SK-N-SH (cell line): ENCODE measurements around the gene TIMELESS. TPM values are rescaled to one million over a fixed set of nuclear protein-coding genes. Genes with fewer than 3 reads are reported as not detected.
"Not testable (repeated sequence)": the region's sequence is repeated elsewhere in the genome, so short reads cannot be mapped to it uniquely, and the experiment has no call there.

ENCODE experiments used
- CTCF ChIA-PET: fragments of 300-600, 350-600 bp; formaldehyde crosslinking; extraction: SDS; loops from one replicate; lab custom pipeline; 2021; lab: Yijun Ruan, JAX
- POLR2A ChIA-PET: fragments of 350-600 bp; sonication (Branson Sonifier 250); formaldehyde crosslinking; extraction: SDS; loops from one replicate; lab custom pipeline; 2020; ENCODE audit warnings: antibody characterized with exemption, inconsistent platforms; lab: Yijun Ruan, JAX
- DNase-seq: peaks from one replicate; pipeline ENCODE4 v3.0.0; 2012
- H2AFZ ChIP-seq: fragments of 200-600 bp; sonication (generic); 2 replicates; pipeline ENCODE4 v1.8.1; 2016; ENCODE audit warnings: antibody characterized with exemption, mild to moderate bottlenecking, low read depth
- H3F3A ChIP-seq: fragments of 200-600 bp; sonication (generic); replicated peaks from 2 replicates; pipeline ENCODE3; 2016; ENCODE audit warnings: antibody characterized with exemption, mild to moderate bottlenecking; ENCODE audit not compliant: insufficient read depth
- H3K27ac ChIP-seq, 2 experiments: fragments of 200-500 bp in 1 of 2; fragments of 200-600 bp in 1 of 2; sonication (Bioruptor generic) in 1 of 2; sonication (generic), shearing (Covaris generic) in 1 of 2; 2 replicates each; pipeline versions ENCODE4 v1.5.1 to v1.6.1; 2014 to 2016; ENCODE audit warnings: low read depth in 2 of 2, inconsistent platforms in 1 of 2, low read length in 1 of 2, mild to moderate bottlenecking in 1 of 2, mixed read lengths in 1 of 2
- H3K27me3 ChIP-seq: fragments of 200-600 bp; sonication (generic), shearing (Covaris generic); 2 replicates; pipeline ENCODE4 v1.6.1; 2016; ENCODE audit warnings: mixed run types; ENCODE audit not compliant: insufficient read depth
- H3K36me3 ChIP-seq, 2 experiments: fragments of 200-500 bp in 1 of 2; fragments of 200-600 bp in 1 of 2; sonication (Bioruptor generic) in 1 of 2; sonication (generic) in 1 of 2; replicated peaks in 1 of 2; 2 replicates each; pipeline versions ENCODE3 to v1.5.1; 2014 to 2016; ENCODE audit warnings: low read length in 1 of 2, mild to moderate bottlenecking in 1 of 2; ENCODE audit not compliant: insufficient read depth in 2 of 2, control insufficient read depth in 1 of 2
- H3K4me1 ChIP-seq, 2 experiments: fragments of 200-500 bp in 1 of 2; fragments of 200-600 bp in 1 of 2; sonication (Bioruptor generic) in 1 of 2; sonication (generic), shearing (Covaris generic) in 1 of 2; 2 replicates each; pipeline versions ENCODE4 v1.5.1 to v1.6.1; 2014 to 2016; ENCODE audit warnings: low read depth in 1 of 2, low read length in 1 of 2, mixed run types in 1 of 2; ENCODE audit not compliant: insufficient read depth in 2 of 2, control insufficient read depth in 1 of 2
- H3K4me2 ChIP-seq: fragments of 200-600 bp; sonication (generic), shearing (Covaris generic); 2 replicates; pipeline ENCODE4 v1.6.1; 2017; ENCODE audit warnings: mixed run types
- H3K4me3 ChIP-seq, 2 experiments: fragments of 200-500 bp in 1 of 2; fragments of 200-600 bp in 1 of 2; sonication (Bioruptor generic) in 1 of 2; sonication (generic), shearing (Covaris generic) in 1 of 2; 2 replicates each; pipeline versions ENCODE4 v1.5.1 to v1.8.1; 2014 to 2016; ENCODE audit warnings: low read depth in 2 of 2, inconsistent platforms in 1 of 2, low read length in 1 of 2, mild to moderate bottlenecking in 1 of 2, mixed read lengths in 1 of 2, moderate library complexity in 1 of 2
- H3K79me2 ChIP-seq: fragments of 200-600 bp; sonication (generic); 2 replicates; pipeline ENCODE4 v1.8.1; 2017; ENCODE audit warnings: mild to moderate bottlenecking; ENCODE audit not compliant: insufficient read depth
- H3K9ac ChIP-seq: fragments of 200-600 bp; sonication (generic); 2 replicates; pipeline ENCODE4 v1.6.1; 2017; ENCODE audit warnings: mixed run types
- H3K9me2 ChIP-seq: fragments of 200-600 bp; sonication (generic); 2 replicates; pipeline ENCODE4 v1.6.1; 2017; ENCODE audit warnings: mixed run types
- H3K9me3 ChIP-seq: fragments of 200-600 bp; sonication (generic); 2 replicates; pipeline ENCODE4 v1.6.1; 2017; ENCODE audit warnings: mixed run types, mild to moderate bottlenecking, moderate library complexity
- H4K20me1 ChIP-seq: fragments of 200-600 bp; sonication (generic); 2 replicates; pipeline ENCODE4 v1.6.1; 2017; ENCODE audit warnings: mild to moderate bottlenecking, mixed run types; ENCODE audit not compliant: insufficient read depth
- CHD2 ChIP-seq: fragments of 150-350 bp; IDR thresholded peaks from 2 replicates; pipeline ENCODE4 v1.6.1; 2018; ENCODE audit warnings: low read length; ENCODE audit not compliant: partially characterized antibody
- ELF1 ChIP-seq: IDR thresholded peaks from 2 replicates; pipeline ENCODE4 v1.4.0; 2012
- FOSL2 ChIP-seq: IDR thresholded peaks from 2 replicates; pipeline ENCODE4 v1.4.0; 2012; ENCODE audit warnings: low read depth, mild to moderate bottlenecking, moderate library complexity, borderline replicate concordance
- GABPA ChIP-seq: IDR thresholded peaks from 2 replicates; pipeline ENCODE4 v1.4.0; 2012; ENCODE audit warnings: low read depth, mild to moderate bottlenecking
- JUND ChIP-seq: IDR thresholded peaks from 2 replicates; pipeline ENCODE4 v1.4.0; 2012
- MAX ChIP-seq: IDR thresholded peaks from 2 replicates; pipeline ENCODE4 v1.4.0; 2012; ENCODE audit warnings: low read depth
- MXI1 ChIP-seq: IDR thresholded peaks from 2 replicates; pipeline ENCODE4 v1.6.1; 2012; ENCODE audit warnings: mild to moderate bottlenecking, low read depth, low read length, improper control_type of control experiment
- NRF1 ChIP-seq: IDR thresholded peaks from 2 replicates; pipeline ENCODE4 v1.6.1; 2012; ENCODE audit warnings: low read depth, mild to moderate bottlenecking, low read length
- POLR2AphosphoS5 ChIP-seq: IDR thresholded peaks from 2 replicates; pipeline ENCODE4 v1.6.1; 2012; ENCODE audit warnings: low read depth, low read length
- REST ChIP-seq: IDR thresholded peaks from 2 replicates; pipeline ENCODE4 v1.6.1; 2012; ENCODE audit warnings: mild to moderate bottlenecking, low read depth, low read length, moderate library complexity
- SIN3A ChIP-seq: IDR thresholded peaks from 2 replicates; pipeline ENCODE4 v1.6.1; 2012; ENCODE audit warnings: low read depth, mild to moderate bottlenecking, low read length, moderate library complexity, borderline replicate concordance
- TAF1 ChIP-seq: IDR thresholded peaks from 2 replicates; pipeline ENCODE4 v1.6.1; 2012; ENCODE audit warnings: low read depth, mild to moderate bottlenecking, low read length, moderate library complexity, borderline replicate concordance
- TEAD4 ChIP-seq: IDR thresholded peaks from 2 replicates; pipeline ENCODE4 v1.4.0; 2012; ENCODE audit warnings: mild to moderate bottlenecking, borderline replicate concordance; ENCODE audit not compliant: insufficient read depth
- USF1 ChIP-seq: IDR thresholded peaks from 2 replicates; pipeline ENCODE4 v1.4.0; 2012; ENCODE audit warnings: low read depth, borderline replicate concordance
- USF2 ChIP-seq: fragments of 150-350 bp; IDR thresholded peaks from 2 replicates; pipeline ENCODE4 v1.6.1; 2017; ENCODE audit warnings: antibody characterized with exemption, low read length, low read depth, borderline replicate concordance
- ZBTB33 ChIP-seq: IDR thresholded peaks from 2 replicates; pipeline ENCODE4 v1.4.0; 2012; ENCODE audit warnings: low read depth, borderline replicate concordance
- WGBS: methylation state at CpG from one replicate; pipeline ENCODE4 v1.1.6; 2017; ENCODE audit warnings: low lambda C conversion rate; 5-methylcytosine and 5-hydroxymethylcytosine counted together
- polyA plus RNA-seq, 3 experiments: library from polyadenylated mRNA; depleted of rRNA; stranded (reverse); fragments of >200 nt; gene quantifications; 2 replicates each; pipeline ENCODE4 v1.2.3, GENCODE V29; 2012

Gene TIMELESS
- polyA plus RNA-seq (2012; rRNA removed) = 5.1 and 5.4 TPM in 2 replicates
- polyA plus RNA-seq (2012; cell fraction: cytosol; rRNA removed) = 5.0 and 5.7 TPM in 2 replicates
- 16.0 and 16.5 TPM in 2 replicates for polyA plus RNA-seq (2012; cell fraction: nucleus; rRNA removed)

DNA sequence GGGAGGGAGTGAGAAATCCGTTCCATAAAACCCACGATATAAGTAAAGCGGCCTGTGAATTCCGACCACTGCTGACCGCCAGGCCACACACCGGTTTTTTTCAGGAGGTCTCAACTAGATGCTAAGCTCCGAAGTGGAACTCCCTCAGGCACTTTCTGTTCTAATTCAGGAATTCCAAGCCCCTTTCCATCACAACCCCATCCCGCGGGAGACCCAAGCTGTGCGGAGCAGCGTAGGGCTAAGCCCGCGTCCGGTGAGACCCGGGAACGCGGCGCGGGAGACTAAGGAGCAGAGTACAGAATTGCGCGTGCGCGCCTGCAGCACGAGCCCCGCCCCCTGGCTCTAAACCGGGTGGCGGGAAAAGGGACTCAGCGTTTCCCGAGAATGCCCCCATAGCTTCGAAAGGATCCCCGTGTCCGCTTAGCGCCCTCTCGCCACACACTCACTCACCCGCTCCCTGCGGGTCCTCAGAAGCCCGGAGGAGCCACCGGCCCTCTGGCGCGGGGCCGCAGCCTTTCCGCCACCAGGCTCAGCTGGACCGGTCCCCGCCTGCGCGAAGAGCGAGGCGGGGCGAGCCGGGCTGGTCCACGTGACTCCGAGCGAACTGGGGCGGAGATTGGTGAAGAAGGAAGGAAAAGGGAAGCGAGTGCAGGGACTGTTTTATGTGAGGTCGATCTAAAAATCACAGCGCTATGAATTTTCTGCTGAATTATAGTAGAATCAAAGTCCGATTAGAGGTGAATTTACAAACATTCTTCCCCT lies at the start of gene TIMELESS:
TIMELESS (minus strand) TSS at position 567 of the 762 bp plus-strand sequence. CDS start 15,256 bp downstream, outside the sequence.
- peak within 1 kb of the TSS; percentile 90 for H3K9ac ChIP-seq
- peaks cover 7% of the 10 kb centered on the region for H3F3A ChIP-seq
- WGBS = under 1% methylated on average over 49 of the region's 58 CpGs
- peak; percentile 94 for TF ChIP-seq USF1
- TF ChIP-seq JUND = no peak
- TF ChIP-seq USF2 = peak; percentile 65
- peak; percentile 56 for TF ChIP-seq TAF1
- TF ChIP-seq GABPA = 0 out of 2 replicates have a peak, but pooled peaks have one; percentile 6
- TF ChIP-seq REST = no peak
- TF ChIP-seq ZBTB33 = no peak
- TF ChIP-seq ELF1 = peak; percentile 67
- no peak for TF ChIP-seq FOSL2
- peak; percentile 86 for TF ChIP-seq MAX
- TF ChIP-seq SIN3A = peak; percentile 51; the same call in 1 of the 2 replicates
- TF ChIP-seq POLR2AphosphoS5 = peak; percentile 91
- TF ChIP-seq NRF1 = peak; percentile 71
- TF ChIP-seq MXI1 = peak; percentile 90
- TF ChIP-seq CHD2 = peak; percentile 22
- no peak for TF ChIP-seq TEAD4
- no peaks in the 10 kb centered on the region for H3K9me2 ChIP-seq
- peaks cover 3 to 8% of the 10 kb centered on the region in 2 experiments; a peak in 3 of 4 replicates for H3K4me1 ChIP-seq
- peak within 1 kb of the TSS; percentile 72 to 91 for H3K27ac ChIP-seq
- H3K79me2 ChIP-seq = peaks cover 26% of the 10 kb centered on the region; the same call in 1 of the 2 replicates
- peak; percentile 95 for DNase-seq
- H3K9me3 ChIP-seq = no peaks in the 10 kb centered on the region
- no peaks in the 10 kb centered on the region for H3K27me3 ChIP-seq
- H3K4me2 ChIP-seq = peak within 1 kb of the TSS; percentile 91
- no peaks in the 10 kb centered on the region for H3K36me3 ChIP-seq
- H3K4me3 ChIP-seq = peak within 1 kb of the TSS; percentile 68 to 75
- no peaks in the 10 kb centered on the region for H4K20me1 ChIP-seq
- CTCF ChIA-PET = interaction anchor here (0.6 to 3.3 kb wide), 6 partner anchors 10 to 597 kb away, joined by 3 to 32 read pairs (median 4); partner anchors contain the start of genes CNPY2 and SMARCC2
- POLR2A ChIA-PET = interaction anchor here (0.6 to 1.6 kb wide), 12 partner anchors 9 to 260 kb away, joined by 3 to 9 read pairs (median 3); partner anchors contain the start of genes CNPY2, GLS2, PAN2 and SMARCC2
- peak within 1 kb of the TSS; percentile 89 for H2AFZ ChIP-seq

- POLR2A ChIA-PET, H3K9ac ChIP-seq, H3K27me3 ChIP-seq, DNase-seq, H3F3A ChIP-seq, H3K4me1 ChIP-seq, H3K9me3 ChIP-seq, H3K36me3 ChIP-seq, H3K4me2 ChIP-seq, H3K27ac ChIP-seq, CTCF ChIA-PET, H3K4me3 ChIP-seq, H4K20me1 ChIP-seq, H3K79me2 ChIP-seq, H3K9me2 ChIP-seq, H2AFZ ChIP-seq: not testable (repeated sequence)
- WGBS = 89% methylated on average over 14 of the region's 14 CpGs
Observed at GRCh38 chr12:56498126-56498902, 49.1 kb upstream of the TIMELESS start.
